Activated naive CD4-positive, alpha-beta T cell treated with Interleukin-2 at 50 U/mL for 16 hours (primary cell): Measurements from ENCODE around the gene ARHGEF4.

ENCODE experiments used
- DNase-seq: peaks from one replicate; pipeline ENCODE4 v3.0.0-alpha.2; 2020

Gene ARHGEF4

DNA sequence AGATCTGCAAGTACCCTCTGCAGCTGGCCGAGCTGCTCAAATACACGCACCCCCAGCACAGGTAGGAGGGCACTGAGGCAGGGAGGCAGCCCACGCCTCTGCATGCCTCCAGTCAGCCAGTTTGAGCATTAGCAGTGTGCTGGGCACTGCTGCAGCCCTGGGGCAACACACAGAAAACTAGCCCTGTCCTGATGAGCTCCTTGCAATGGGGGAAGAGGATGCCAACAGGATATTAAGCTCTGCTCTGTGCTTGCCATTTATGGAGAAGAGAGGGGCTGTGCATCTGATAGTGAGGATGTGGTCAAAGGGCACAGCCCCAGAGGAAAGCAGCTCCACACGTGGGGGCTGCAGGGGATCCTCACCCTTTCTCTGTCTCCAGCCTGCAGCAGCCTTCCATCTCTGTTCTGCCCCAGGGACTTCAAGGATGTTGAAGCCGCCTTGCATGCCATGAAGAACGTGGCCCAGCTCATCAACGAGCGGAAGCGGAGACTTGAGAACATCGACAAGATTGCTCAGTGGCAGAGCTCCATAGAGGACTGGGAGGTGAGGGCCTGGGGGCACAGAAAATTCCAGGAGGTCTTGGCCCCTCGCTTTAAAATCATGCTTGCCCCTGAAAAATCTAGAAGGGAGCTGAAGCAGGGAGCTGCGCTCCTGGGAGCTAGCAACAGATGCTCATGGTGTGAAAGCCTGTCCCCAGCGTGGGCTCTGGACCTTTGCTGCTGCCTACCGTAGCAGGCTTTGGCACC is 204.9 kb downstream of the ARHGEF4 start:
- no peak for DNase-seq

DNA sequence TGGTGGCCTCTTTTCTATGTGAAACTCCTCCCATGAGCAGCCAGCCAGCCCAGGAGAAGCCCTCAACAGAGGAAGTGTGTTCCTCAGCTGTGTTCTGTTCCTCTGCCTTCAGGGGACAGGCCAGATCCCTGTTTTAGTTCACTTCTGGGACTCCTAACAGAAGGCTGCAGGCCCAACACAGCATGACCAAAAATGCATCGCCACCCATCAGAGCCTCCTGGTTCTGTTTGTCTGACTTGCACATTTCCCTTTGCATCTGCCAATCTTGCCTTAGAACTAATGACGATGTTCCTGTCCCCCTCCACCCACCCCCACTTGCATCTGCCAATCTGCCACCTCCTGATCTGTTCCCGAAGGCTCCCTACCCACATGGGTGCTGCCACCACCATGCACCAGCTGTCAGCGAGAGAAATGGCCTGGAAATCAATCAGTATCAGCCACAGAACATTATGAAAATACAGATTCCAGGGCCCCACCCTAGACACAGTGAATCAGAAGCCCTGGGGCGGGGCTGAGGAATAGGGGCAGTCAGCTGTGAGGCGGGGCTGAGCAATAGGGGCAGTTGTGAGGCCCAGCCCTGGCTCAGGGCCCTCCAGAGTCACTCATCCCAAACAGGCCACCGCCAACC is 205.5 kb downstream of the ARHGEF4 start:
- no peak for DNase-seq

GRCh38 chr2:131043199-131044074 is 206.7 kb downstream of the ARHGEF4 start:
- DNase-seq = no peak

GRCh38 chr2:131044075-131044756 is 207.5 kb downstream of the ARHGEF4 start:
- DNase-seq = no peak

DNA sequence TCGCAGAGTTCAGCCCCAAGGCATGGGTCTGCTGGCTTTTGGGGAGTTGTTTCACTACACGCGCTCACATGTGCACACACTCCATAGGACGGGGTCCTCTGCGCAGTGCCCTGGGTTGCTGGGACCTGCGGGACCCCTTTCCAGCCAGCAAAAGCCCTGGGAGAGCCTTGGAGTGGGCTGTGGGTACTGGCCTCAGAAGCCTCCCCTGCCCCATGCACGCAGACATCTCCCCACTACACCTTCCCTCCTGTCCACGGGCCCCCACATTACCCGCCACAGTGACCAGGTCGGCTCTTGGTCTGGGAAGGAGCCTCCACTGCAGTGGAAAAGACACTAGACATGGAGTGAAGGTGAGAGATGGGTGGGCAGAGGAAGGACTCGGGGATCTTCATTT is 208.0 kb downstream of the ARHGEF4 start:
- no peak for DNase-seq

GRCh38 chr2:131045286-131046027 is 208.7 kb downstream of the ARHGEF4 start:
- DNase-seq = no peak

GRCh38 chr2:131046028-131046917 is 209.6 kb downstream of the ARHGEF4 start:
- DNase-seq = no peak

- no peak for DNase-seq
Observed at GRCh38 chr2:131046918-131047652, 210.4 kb downstream of the ARHGEF4 start.

GRCh38 chr2:131047920-131048560 is 211.3 kb downstream of the ARHGEF4 start:
- DNase-seq = no peak

DNA sequence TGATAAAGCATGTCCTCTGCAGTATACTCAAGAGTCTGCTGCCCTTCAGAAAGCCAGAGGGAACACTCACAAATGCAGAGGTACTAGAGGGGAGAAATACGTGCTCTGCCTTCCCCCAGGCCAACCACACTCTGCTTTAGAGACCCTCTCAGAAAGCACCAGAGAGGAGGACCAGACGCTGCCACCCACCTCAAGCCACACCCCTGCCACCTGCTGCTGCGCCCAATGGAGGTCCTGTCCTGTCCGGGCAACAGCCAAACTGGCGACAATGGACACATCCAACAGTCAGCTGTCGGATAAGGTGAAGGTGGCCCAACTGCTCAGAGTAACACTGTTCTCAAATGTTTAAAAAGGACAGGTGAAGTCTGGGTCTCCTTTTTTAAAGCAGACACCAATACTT is 211.9 kb downstream of the ARHGEF4 start:
- no peak for DNase-seq

DNA sequence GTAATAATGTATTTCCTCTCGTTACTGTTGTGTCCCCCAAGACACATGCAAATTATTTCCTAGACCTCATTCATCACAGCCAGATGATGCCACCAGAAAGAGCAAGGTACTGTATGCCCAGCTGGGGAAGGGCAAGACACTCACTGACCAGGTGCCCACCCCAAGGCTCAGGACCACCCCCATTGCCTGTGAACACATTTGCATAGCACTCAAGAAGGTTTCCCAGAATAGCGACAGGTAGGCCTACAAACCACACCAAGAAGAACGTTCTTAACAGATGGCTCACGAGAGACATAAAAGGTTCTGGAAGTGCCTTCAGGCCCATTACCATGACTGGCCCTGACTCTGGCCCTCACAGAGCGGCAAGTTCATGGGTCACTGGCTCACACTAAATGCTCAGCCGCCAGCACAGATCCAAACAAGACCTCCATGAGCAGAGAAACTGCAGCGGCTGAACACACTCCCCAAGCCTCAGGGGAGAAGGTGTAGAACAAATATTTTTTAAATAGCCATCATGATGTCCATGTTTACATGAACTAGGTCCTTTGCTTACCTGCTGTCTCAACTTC is 212.5 kb downstream of the ARHGEF4 start:
- no peak for DNase-seq

- DNase-seq = no peak
Observed at GRCh38 chr2:131050896-131051295, 214.2 kb downstream of the ARHGEF4 start.

- DNase-seq = no peak
Observed at GRCh38 chr2:131052741-131053263, 216.1 kb downstream of the ARHGEF4 start.

DNA sequence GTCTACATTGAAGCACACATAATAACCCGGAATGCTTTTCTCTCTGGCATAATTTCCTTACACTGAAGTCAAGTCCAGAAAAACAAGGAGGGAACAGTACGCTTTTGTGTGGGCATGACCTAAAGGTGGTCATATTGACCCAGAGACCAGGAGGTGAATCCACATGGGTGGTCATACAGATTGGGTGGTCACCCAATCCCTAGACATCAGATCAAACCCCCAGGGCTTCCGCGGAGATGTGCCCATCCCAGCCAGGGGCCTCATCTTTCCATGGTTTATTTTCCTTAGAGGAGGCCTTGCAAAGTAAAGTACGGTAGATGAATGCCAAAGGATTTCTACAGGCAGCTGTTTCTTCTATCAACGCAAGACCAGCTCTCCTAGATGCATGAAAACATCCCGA is 217.8 kb downstream of the ARHGEF4 start:
- DNase-seq = no peak

DNA sequence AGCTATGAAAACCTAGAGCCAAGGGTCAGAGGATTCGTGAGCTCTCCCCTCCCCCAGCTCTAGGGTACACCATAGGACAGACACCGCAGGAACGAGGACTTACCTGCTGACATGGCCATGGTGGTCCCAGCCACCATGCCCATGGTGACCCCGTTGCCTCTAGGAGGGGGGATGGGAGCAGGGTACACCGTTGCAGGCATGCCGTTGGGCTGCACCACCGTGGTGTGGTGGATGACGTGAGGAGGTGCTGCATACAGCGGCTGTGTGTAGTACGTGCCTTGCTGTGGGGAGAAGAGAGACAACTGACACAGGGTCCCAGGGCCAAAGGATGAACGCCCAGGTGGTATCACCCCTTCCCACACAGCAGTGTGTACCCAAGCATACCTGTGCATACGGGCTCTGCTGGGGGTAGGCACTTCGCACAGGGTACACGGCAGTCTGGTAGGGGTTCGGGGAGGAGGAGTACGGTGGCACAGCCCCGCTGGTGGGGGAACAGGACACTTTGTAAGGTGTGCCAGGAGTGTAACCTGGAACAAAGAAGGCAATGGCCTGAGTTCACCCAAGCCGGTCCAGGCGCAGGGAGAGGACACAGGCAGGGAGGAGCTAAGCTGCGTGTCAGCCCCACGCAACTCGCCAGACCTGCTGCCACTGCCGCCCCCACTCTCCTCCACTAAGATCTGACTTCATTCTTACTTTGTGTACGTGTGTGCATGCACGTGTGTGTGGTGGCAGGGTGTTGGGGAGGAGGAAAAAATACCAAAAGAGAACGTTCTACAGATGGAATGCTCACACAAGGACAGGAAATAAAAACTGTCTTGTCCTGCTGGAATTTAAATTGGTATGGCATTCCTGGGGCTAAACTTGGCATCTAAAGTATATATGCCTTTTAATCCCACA is 218.7 kb downstream of the ARHGEF4 start:
- no peak for DNase-seq

DNA sequence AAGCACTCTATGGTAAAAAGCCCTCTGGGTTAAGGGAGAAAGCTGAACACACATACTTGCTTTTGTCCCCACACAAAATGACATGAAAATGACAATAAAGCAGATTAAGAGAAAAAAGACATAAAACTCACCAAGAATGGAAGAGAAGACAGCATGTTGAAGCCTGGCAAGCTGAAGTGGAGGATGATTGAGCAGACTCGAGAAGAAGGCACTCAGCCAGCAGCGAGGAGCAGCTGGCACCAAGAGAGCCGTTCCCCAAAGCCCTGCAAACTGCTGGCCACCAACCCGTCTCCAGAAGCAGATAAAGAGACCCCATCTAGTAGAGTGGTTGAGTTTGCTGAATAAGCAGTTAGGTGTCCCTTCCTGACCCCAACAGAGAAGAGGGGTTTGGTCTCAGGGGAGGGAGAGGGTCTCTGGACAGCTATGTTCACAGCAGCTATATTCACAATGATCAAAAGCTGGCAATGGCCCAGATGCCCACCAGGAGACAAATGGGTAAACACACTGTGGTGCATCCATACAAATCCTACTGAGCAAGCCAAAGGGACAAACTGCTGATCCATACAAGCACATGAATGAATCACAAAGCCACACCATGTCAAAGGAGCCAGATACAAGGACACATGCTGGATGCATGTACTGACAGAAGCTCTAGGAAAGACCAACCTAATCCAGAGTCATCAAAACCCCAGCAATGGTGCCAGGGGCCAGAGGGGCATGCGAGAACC is 219.7 kb downstream of the ARHGEF4 start:
- DNase-seq = no peak

- no peak for DNase-seq
Observed at GRCh38 chr2:131056932-131057287, 220.2 kb downstream of the ARHGEF4 start.
